Stomach (tissue), 4 donors: Measurements from ENCODE around the gene MAGI2.

Source experiments
- CTCF ChIP-seq, 7 experiments: fragments of 450-650 bp in 4 of 7; fragments of 200-600 bp in 3 of 7; sonication (generic) in 3 of 7; IDR thresholded peaks; one replicate each; pipeline ENCODE4 v1.5.1; 2016 to 2019; ENCODE audit warnings: antibody characterized with exemption in 7 of 7, control low read depth in 2 of 7, mild to moderate bottlenecking in 1 of 7
- POLR2AphosphoS5 ChIP-seq, 3 donors: sonication (generic); formaldehyde crosslinking; IDR thresholded peaks; one replicate each; pipeline ENCODE4 v1.6.1; 2016; ENCODE audit warnings: antibody characterized with exemption in 3 of 3

- TF ChIP-seq CTCF (IDR thresholded peaks at IDR 0.05) (peak in 3 of 7 experiments; percentile 46 to 72 (median 57)), POLR2AphosphoS5 (IDR thresholded peaks at IDR 0.05) (no peak)
Observed at GRCh38 chr7:78039790-78040776, 1413.4 kb downstream of the MAGI2 start.
